Heart left ventricle (tissue), 13 donors: ENCODE results near the gene TH.

Experiments
- CTCF ChIP-seq, 12 donors: fragments of 200-600 bp; sonication (generic) in 4 of 12; IDR thresholded peaks; one replicate each; pipeline versions ENCODE4 v1.5.0 to v1.8.0; 2018 to 2022; ENCODE audit warnings: antibody characterized with exemption in 12 of 12, mild to moderate bottlenecking in 5 of 12
- POLR2A ChIP-seq, 2 donors: fragments of 450-650 bp; IDR thresholded peaks; one replicate each; pipeline ENCODE4 v1.6.1; 2017; ENCODE audit warnings: antibody characterized with exemption in 2 of 2, mild to moderate bottlenecking in 2 of 2, moderate library complexity in 2 of 2
- donor health status: ischemic (EF 13 %, LVEDD 7.1; RV severe dilation, severe dysfunction).
- donor health status: DM: no; HTN: yes; CAD: no.
- donor health status: DM: no; HTN: no; CAD: no.
- donor health status: ischemic (EF 25% LVEDD 6.9; RV normal size, moderate dysfunction).
- donor health status: ischemic (EF 25% LVEDD 5.7; RV mildly dilated, moderate dysfunction).
- donor health status: ischemic (EF 35%, LVEDD 5.7; RV mildly dilated, moderate dysfunction).
- donor health status: nonischemic (EF 11% LVEDD 7.7; RV severe dilation, severe dysfunction).
- donor health status: DM: yes; HTN: yes; CAD: no.
- donor health status: PGD.
- donor health status: ischemic (EF 29% LVEDD 5.4; RV normal size, mild dysfunction).
- donor health status: nonischemic (EF 23%, LVEDD 6.1; RV moderate dilation, normal function).

GRCh38 chr11:2132874-2133240 lies 38.8 kb downstream of the TH start:
- TF ChIP-seq POLR2A (IDR thresholded peaks at IDR 0.05): no peak
- TF ChIP-seq CTCF (IDR thresholded peaks at IDR 0.05): no peak
